ENCODE results near the gene TREML4. TPM values are rescaled to one million over a fixed set of nuclear protein-coding genes. Genes with fewer than 3 reads are reported as not detected.

Gene TREML4
- total RNA-seq, 2 donors from 2014 or later: not detected

DNA sequence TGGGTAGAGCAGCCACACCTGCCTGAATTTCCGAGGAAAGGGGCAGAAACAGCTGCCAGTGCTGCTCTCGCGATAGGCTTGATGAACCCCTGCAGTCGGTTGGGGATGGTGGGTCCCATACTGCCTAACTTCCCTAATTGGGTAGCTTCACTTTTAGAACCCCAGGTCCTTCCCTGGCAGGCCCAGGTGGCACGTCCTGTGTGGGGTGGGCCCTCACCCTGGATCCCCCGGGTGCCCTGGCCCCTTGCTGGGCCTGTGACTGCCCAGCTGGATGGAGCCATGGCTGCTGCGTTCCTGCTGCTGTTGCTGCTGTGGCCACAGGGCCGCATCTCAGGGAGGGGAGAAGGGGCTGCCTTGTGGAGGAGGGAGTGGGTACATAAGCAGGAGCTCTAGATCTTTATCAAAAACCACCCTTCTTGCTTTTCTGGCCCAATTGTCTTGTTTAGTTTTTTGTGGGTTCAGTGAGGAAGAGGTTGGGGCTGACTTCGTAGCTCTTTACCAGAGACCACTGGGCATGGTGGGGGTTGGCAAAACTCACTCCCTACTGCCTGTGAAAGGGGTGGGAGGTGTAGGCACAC, 19.2 kb downstream of the TREML4 start:
- Histone ChIP-seq H3K36me3 (no peaks in the 10 kb centered on the region), H3K4me3 (no peak overlapping the region), H3K4me1 (no peaks in the 10 kb centered on the region), H3K9me3 (no peaks in the 10 kb centered on the region), H3K9ac (ENCODE audit: low read depth in 2 of 2, low read length in 2 of 2) (no peak overlapping the region), H3K27me3 (no peaks in the 10 kb centered on the region), H3K27ac (no peak overlapping the region)
- no peak for DNase-seq
- TF ChIP-seq, protein P1, sequence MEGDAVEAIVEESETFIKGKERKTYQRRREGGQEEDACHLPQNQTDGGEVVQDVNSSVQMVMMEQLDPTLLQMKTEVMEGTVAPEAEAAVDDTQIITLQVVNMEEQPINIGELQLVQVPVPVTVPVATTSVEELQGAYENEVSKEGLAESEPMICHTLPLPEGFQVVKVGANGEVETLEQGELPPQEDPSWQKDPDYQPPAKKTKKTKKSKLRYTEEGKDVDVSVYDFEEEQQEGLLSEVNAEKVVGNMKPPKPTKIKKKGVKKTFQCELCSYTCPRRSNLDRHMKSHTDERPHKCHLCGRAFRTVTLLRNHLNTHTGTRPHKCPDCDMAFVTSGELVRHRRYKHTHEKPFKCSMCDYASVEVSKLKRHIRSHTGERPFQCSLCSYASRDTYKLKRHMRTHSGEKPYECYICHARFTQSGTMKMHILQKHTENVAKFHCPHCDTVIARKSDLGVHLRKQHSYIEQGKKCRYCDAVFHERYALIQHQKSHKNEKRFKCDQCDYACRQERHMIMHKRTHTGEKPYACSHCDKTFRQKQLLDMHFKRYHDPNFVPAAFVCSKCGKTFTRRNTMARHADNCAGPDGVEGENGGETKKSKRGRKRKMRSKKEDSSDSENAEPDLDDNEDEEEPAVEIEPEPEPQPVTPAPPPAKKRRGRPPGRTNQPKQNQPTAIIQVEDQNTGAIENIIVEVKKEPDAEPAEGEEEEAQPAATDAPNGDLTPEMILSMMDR (IDR thresholded peaks at IDR 0.05): no peak
- intact Hi-C loops (cut with DNase I): no loop called here

DNA sequence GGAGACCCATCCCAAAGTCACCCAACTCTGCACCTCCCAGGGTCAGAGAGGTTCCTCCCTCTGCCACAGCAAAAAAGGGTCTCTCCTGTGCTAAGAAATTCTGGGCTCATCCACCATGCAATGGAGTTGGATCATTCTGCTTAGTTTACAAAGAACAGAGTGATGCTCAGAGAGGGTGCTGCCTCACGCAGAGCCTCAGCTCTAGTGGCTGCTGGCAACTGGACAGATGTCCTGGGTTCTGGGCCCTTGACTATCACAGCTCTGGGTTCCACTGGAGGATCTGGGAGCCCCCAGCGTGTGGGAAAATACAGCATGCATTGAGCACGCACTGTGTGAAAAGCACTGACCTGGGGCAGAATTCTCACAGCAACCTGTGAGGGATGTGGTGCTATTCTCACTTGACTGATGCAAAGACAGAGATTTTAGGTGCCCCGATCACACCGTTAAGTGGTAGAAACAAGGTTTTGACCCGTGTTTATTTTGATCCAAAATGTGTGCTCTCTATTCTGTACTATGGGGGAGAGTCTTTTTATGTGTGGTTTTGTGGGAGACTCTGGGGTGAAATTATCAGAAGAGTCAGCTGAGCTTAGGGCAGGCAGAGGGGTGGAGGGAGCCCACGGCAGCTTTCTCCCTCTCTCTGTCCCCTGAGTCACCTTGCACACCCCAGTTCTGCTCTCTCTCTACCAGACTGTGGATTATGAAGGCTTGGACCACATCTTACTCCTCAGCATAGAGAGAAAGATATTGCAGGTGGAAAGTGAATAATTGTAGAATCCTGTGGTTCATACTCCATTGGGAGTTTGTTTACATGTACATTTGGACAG, 19.9 kb downstream of the TREML4 start:
- H3K27me3 ChIP-seq: no peaks in the 10 kb centered on the region
- no peak overlapping the region for H3K4me3 ChIP-seq
- no peaks in the 10 kb centered on the region for H3K4me1 ChIP-seq
- H3K27ac ChIP-seq: no peak overlapping the region
- no peak overlapping the region for H3K9ac ChIP-seq (ENCODE audit: low read depth in 2 of 2, low read length in 2 of 2)
- intact Hi-C loops (cut with DNase I): no loop called here
- no peaks in the 10 kb centered on the region for H3K36me3 ChIP-seq
- TF ChIP-seq, protein P1 (IDR thresholded peaks at IDR 0.05): no peak
- no peaks in the 10 kb centered on the region for H3K9me3 ChIP-seq
- DNase-seq: no peak

DNA sequence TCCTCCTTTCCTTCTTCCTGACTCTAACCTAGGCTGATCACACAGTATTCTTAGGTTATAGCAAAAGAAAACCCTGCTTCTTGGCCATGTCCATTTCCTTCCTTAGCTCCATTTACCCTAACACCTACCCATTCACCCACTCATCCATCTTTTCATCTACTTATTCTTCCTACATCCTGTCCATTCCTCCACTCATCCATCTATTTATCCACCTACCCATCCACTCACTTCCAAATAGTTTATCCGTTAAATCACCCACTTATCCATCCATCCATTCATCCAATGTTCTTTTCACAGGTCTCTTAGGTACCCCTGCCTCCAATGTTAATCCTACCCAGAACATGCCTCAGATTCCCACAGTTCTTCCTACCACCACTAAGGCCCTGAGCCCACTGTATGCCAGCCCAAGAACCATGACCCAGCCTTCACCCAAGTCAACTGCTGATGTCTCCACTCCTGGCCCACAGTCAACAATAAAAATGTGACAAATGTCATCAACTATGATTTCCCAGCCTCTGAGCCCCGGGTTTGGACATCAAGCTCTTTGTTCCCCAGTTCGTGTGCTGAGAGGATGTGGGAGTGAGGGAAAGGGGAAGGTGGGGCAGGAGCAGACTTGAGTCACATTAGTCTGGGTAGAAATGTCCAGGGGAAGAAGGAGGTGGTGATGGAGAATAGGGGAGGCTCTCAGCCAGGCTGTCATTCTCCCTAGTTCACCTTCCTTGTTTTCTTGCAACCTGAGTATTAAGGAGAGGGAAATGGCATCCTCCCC, 24.4 kb downstream of the TREML4 start:
- H3K9ac ChIP-seq (ENCODE audit: low read depth in 2 of 2, low read length in 2 of 2): no peak overlapping the region
- no peak overlapping the region for H3K27ac ChIP-seq
- DNase-seq: no peak
- no peaks in the 10 kb centered on the region for H3K4me1 ChIP-seq
- TF ChIP-seq, protein P1 (IDR thresholded peaks at IDR 0.05): no peak
- H3K27me3 ChIP-seq: no peaks in the 10 kb centered on the region
- intact Hi-C loops (cut with DNase I): no loop called here
- H3K9me3 ChIP-seq: no peaks in the 10 kb centered on the region
- H3K36me3 ChIP-seq: no peaks in the 10 kb centered on the region
- H3K4me3 ChIP-seq: no peak overlapping the region

DNA sequence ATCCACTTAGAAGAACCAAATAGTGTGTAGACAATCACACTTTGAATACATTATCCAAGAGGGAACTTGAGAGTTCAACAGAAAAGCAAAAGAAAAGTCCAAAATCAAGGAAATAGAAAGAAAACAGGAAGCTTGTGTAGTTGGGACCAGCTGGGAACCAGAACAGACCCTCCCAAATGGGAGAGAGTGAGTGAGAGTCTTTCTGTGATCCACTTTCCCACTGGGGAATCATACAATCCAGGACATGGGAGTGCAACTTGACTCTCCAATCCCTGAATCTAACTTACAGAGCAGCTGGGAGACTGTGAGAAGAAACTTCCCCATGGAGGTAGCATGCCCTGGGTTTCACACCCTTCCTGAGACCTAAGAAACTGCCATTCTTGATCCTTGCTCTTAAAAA, 27.0 kb downstream of the TREML4 start:
- intact Hi-C loops (cut with DNase I): no loop called here
- DNase-seq: no peak
- H3K9ac ChIP-seq (ENCODE audit: low read depth in 2 of 2, low read length in 2 of 2): no peak overlapping the region
- no peaks in the 10 kb centered on the region for H3K27me3 ChIP-seq
- no peak overlapping the region for H3K4me3 ChIP-seq
- no peaks in the 10 kb centered on the region for H3K4me1 ChIP-seq
- H3K27ac ChIP-seq: no peak overlapping the region
- no peaks in the 10 kb centered on the region for H3K36me3 ChIP-seq
- no peaks in the 10 kb centered on the region for H3K9me3 ChIP-seq
- TF ChIP-seq, protein P1 (IDR thresholded peaks at IDR 0.05): no peak

DNA sequence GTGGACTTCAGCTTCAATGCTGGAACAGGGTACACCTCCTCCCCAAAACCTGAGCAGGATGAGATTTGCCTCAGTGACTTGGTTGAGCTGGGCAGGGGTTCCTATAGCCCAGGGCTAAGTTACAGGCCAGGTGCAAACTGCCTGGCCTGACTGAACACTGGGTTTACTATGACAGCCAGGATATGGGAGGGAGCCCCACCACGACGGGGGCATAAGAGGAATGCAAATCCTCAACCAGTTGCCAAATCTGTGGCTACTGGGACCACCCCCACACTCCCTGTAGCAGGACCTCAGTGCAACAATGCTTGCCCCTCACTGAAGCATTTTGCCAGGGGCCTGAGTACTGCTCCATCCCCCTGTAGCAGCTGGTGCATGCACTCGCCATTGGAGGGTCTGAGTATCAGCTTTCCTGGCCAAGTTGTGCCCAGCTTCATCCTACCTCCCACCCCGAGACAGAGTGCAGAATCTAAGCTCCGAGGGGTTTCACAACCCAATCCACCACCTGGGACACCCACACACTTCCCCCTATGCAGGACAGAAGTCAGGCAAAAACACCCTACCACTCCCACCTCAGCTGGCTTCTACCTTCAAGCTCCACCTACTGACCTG, 27.6 kb downstream of the TREML4 start:
- no peaks in the 10 kb centered on the region for H3K27me3 ChIP-seq
- DNase-seq: no peak
- no peak overlapping the region for H3K9ac ChIP-seq (ENCODE audit: low read depth in 2 of 2, low read length in 2 of 2)
- intact Hi-C loops (cut with DNase I): no loop called here
- no peaks in the 10 kb centered on the region for H3K4me1 ChIP-seq
- H3K36me3 ChIP-seq: no peaks in the 10 kb centered on the region
- TF ChIP-seq, protein P1 (IDR thresholded peaks at IDR 0.05): no peak
- H3K27ac ChIP-seq: no peak overlapping the region
- H3K9me3 ChIP-seq: no peaks in the 10 kb centered on the region
- H3K4me3 ChIP-seq: no peak overlapping the region

Data from colonic mucosa (tissue), 4 donors.